ENCODE results near the gene POP5.

The POP5 gene

GRCh38 chr12:120590741-120591407, 9.7 kb upstream of the POP5 start:
- in situ Hi-C loops (cut with MboI; ENCODE audit: low sequenced_read_pairs): loop anchor here (25.0 kb wide), 1 partner anchor 371 kb away; no protein-coding TSS in a partner anchor

GRCh38 chr12:120588948-120589930, 8.0 kb upstream of the POP5 start:
- in situ Hi-C loops (cut with MboI; ENCODE audit: low sequenced_read_pairs): loop anchor here (10.0 to 25.0 kb wide), 2 partner anchors 126 to 373 kb away; partner anchors contain the start of gene UNC119B

GRCh38 chr12:120588371-120588770, 7.2 kb upstream of the POP5 start:
- in situ Hi-C loops (cut with MboI; ENCODE audit: low sequenced_read_pairs): loop anchor here (10.0 to 25.0 kb wide), 2 partner anchors 126 to 374 kb away; partner anchors contain the start of gene UNC119B

- in situ Hi-C loops (cut with MboI; ENCODE audit: low sequenced_read_pairs): loop anchor here (10.0 to 25.0 kb wide), 2 partner anchors 128 to 375 kb away; partner anchors contain the start of gene UNC119B
Measured at GRCh38 chr12:120586860-120587259, 5.7 kb upstream of the POP5 start.

- in situ Hi-C loops (cut with MboI; ENCODE audit: low sequenced_read_pairs): loop anchor here (10.0 to 25.0 kb wide), 2 partner anchors 129 to 376 kb away; partner anchors contain the start of gene UNC119B
Measured at GRCh38 chr12:120586206-120586605, 5.0 kb upstream of the POP5 start.

GRCh38 chr12:120584343-120585149, 3.3 kb upstream of the POP5 start:
- in situ Hi-C loops (cut with MboI; ENCODE audit: low sequenced_read_pairs): loop anchor here (10.0 to 25.0 kb wide), 2 partner anchors 130 to 378 kb away; partner anchors contain the start of gene UNC119B

- in situ Hi-C loops (cut with MboI; ENCODE audit: low sequenced_read_pairs): loop anchor here (10.0 to 25.0 kb wide), 2 partner anchors 131 to 379 kb away; partner anchors contain the start of gene UNC119B
Measured at GRCh38 chr12:120583478-120584030, 2.4 kb upstream of the POP5 start.

- in situ Hi-C loops (cut with MboI; ENCODE audit: low sequenced_read_pairs): loop anchor here (10.0 to 25.0 kb wide), 2 partner anchors 133 to 380 kb away; partner anchors contain the start of gene UNC119B
Measured at GRCh38 chr12:120581998-120582397, 796 bp upstream of the POP5 start.

- in situ Hi-C loops (cut with MboI; ENCODE audit: low sequenced_read_pairs): loop anchor here (25.0 kb wide), 1 partner anchor 383 kb away; no protein-coding TSS in a partner anchor
Measured at GRCh38 chr12:120579179-120579578, 2.0 kb downstream of the POP5 start.

- in situ Hi-C loops (cut with MboI; ENCODE audit: low sequenced_read_pairs): no loop called here
Measured at GRCh38 chr12:120574106-120574505, 7.1 kb downstream of the POP5 start.

- in situ Hi-C loops (cut with MboI; ENCODE audit: low sequenced_read_pairs): no loop called here
Measured at GRCh38 chr12:120573560-120573959, 7.6 kb downstream of the POP5 start.

- in situ Hi-C loops (cut with MboI; ENCODE audit: low sequenced_read_pairs): no loop called here
Measured at GRCh38 chr12:120571299-120571698, 9.9 kb downstream of the POP5 start.

GRCh38 chr12:120563495-120563894, 17.7 kb downstream of the POP5 start:
- in situ Hi-C loops (cut with MboI; ENCODE audit: low sequenced_read_pairs): no loop called here

- in situ Hi-C loops (cut with MboI; ENCODE audit: low sequenced_read_pairs): no loop called here
Measured at GRCh38 chr12:120562906-120563305, 18.3 kb downstream of the POP5 start.

GRCh38 chr12:120557589-120557988, 23.6 kb downstream of the POP5 start:
- in situ Hi-C loops (cut with MboI; ENCODE audit: low sequenced_read_pairs): no loop called here

GRCh38 chr12:120554678-120555077, 26.5 kb downstream of the POP5 start:
- in situ Hi-C loops (cut with MboI; ENCODE audit: low sequenced_read_pairs): no loop called here

- in situ Hi-C loops (cut with MboI; ENCODE audit: low sequenced_read_pairs): no loop called here
Measured at GRCh38 chr12:120546050-120546386, 35.2 kb downstream of the POP5 start.

GRCh38 chr12:120544691-120545090, 36.5 kb downstream of the POP5 start:
- in situ Hi-C loops (cut with MboI; ENCODE audit: low sequenced_read_pairs): no loop called here

- in situ Hi-C loops (cut with MboI; ENCODE audit: low sequenced_read_pairs): no loop called here
Measured at GRCh38 chr12:120542166-120542565, 39.0 kb downstream of the POP5 start.

GRCh38 chr12:120540445-120540844, 40.8 kb downstream of the POP5 start:
- in situ Hi-C loops (cut with MboI; ENCODE audit: low sequenced_read_pairs): no loop called here

All from HL-60/S4 treated with phorbol 12-myristate 13-acetate at 8.2 ng/mL for 4 days and 3 days (cell line).